GM12878 (cell line): ENCODE results near the gene UQCR10. TPM values are rescaled to one million over a fixed set of nuclear protein-coding genes. Genes with fewer than 3 reads are reported as not detected.
A peak's percentile ranks its signal among the peaks of the same experiment; 100 is the strongest.

Source experiments
- ATAC-seq: fragments of 200-7000 bp; cut with Tn5 transposase; 3 replicates; pipeline ENCODE4 v1.9.1; 2020; ENCODE audit warnings: mild to moderate bottlenecking, moderate library complexity
- BruUV-seq: library from RNA; stranded (reverse); fragments of 400-500 nt; replicated peaks from 2 replicates; lab custom pipeline; 2021; lab: Mats Ljungman, UMichigan
- CTCF ChIA-PET: fragments of 300-600 bp; sonication (Branson Sonifier 250); formaldehyde crosslinking; extraction: SDS; loops from one replicate; lab custom pipeline; 2021; ENCODE audit warnings: inconsistent platforms; lab: Yijun Ruan, JAX
- POLR2A ChIA-PET: fragments of 350-600 bp; formaldehyde crosslinking; extraction: SDS; loops from one replicate; lab custom pipeline; 2021; ENCODE audit warnings: inconsistent platforms; lab: Charles Lee
- RAD21 ChIA-PET: fragments of 300-600 bp; sonication (Branson Sonifier 250); formaldehyde crosslinking; loops from one replicate; lab custom pipeline; 2023; ENCODE audit warnings: antibody characterized with exemption; ENCODE audit not compliant: unreplicated experiment; lab: Charles Lee
- SMC1A ChIA-PET: fragments of 300-600 bp; sonication (Branson Sonifier 250); formaldehyde crosslinking; loops from one replicate; lab custom pipeline; 2023; ENCODE audit not compliant: unreplicated experiment, uncharacterized antibody; lab: Charles Lee
- DNase-seq: peaks from one replicate; pipeline ENCODE4 v3.0.0-alpha.2; 2011; ENCODE audit warnings: low read depth, low spot score
- FAIRE-seq: peaks from 3 replicates; lab custom pipeline; 2011; peaks lifted over from hg19 to GRCh38; lab: Jason Lieb, UNC
- H2AFZ ChIP-seq: 2 replicates; pipeline ENCODE4 v1.6.0; 2011; ENCODE audit warnings: low read depth, low read length, control low read depth; ENCODE audit not compliant: control insufficient read depth
- H3K27ac ChIP-seq: 2 replicates; pipeline ENCODE4 v1.5.1; 2011; ENCODE audit warnings: control low read depth; ENCODE audit not compliant: control insufficient read depth, insufficient read depth
- H3K27me3 ChIP-seq, 2 experiments: replicated peaks in 1 of 2; 2 replicates each; pipeline versions ENCODE4 v1.6.0 to v1.6.1; 2011; ENCODE audit warnings: low read length in 1 of 2; ENCODE audit not compliant: control insufficient read depth in 2 of 2, insufficient read depth in 2 of 2
- H3K36me3 ChIP-seq, 2 experiments: 2 replicates each; pipeline ENCODE4 v1.5.1; 2011; ENCODE audit warnings: low read length in 1 of 2; ENCODE audit not compliant: control insufficient read depth in 2 of 2, insufficient read depth in 2 of 2
- H3K4me1 ChIP-seq: 2 replicates; pipeline ENCODE4 v1.6.1; 2011; ENCODE audit warnings: mild to moderate bottlenecking, low read length, moderate library complexity, mixed read lengths; ENCODE audit not compliant: control insufficient read depth, insufficient read depth
- H3K4me2 ChIP-seq: 2 replicates; pipeline ENCODE4 v1.6.0; 2011; ENCODE audit warnings: control low read depth; ENCODE audit not compliant: control insufficient read depth, insufficient read depth
- H3K4me3 ChIP-seq: fragments of 200-600 bp; sonication (generic); 2 replicates; pipeline ENCODE4 v1.5.1; 2016
- H3K79me2 ChIP-seq: 2 replicates; pipeline ENCODE4 v1.6.0; 2011; ENCODE audit warnings: low read length; ENCODE audit not compliant: control insufficient read depth, insufficient read depth
- H3K9ac ChIP-seq: 2 replicates; pipeline ENCODE4 v1.8.0; 2011; ENCODE audit warnings: low read length, control low read depth, mixed read lengths; ENCODE audit not compliant: control insufficient read depth, insufficient read depth
- H3K9me3 ChIP-seq: replicated peaks from 3 replicates; pipeline ENCODE4 v1.5.1; 2011; ENCODE audit warnings: mild to moderate bottlenecking, low read length; ENCODE audit not compliant: control insufficient read depth, insufficient read depth
- H4K20me1 ChIP-seq: 2 replicates; pipeline ENCODE4 v1.6.0; 2011; ENCODE audit not compliant: control insufficient read depth, insufficient read depth
- ASH2L ChIP-seq: fragments of 300-600, 200-600 bp; sonication (generic); IDR thresholded peaks from 2 replicates; pipeline ENCODE4 v1.6.1; 2017; ENCODE audit warnings: low read depth, mild to moderate bottlenecking, borderline replicate concordance
- SMARCA5 ChIP-seq: fragments of 450-650 bp; IDR thresholded peaks from 2 replicates; pipeline ENCODE4 v1.6.1; 2017; ENCODE audit warnings: mild to moderate bottlenecking
- SUZ12 ChIP-seq: fragments of 200-600 bp; sonication (generic); IDR thresholded peaks from one replicate; pipeline ENCODE4 v1.6.1; 2018; ENCODE audit warnings: antibody characterized with exemption, mild to moderate bottlenecking; ENCODE audit not compliant: unreplicated experiment
- WGBS: methylation state at CpG from one replicate; pipeline ENCODE4 v1.1.6; 2016; ENCODE audit warnings: low lambda C conversion rate; ENCODE audit not compliant: insufficient replicate concordance, insufficient coverage; ENCODE audit errors: missing lambda C conversion rate; 5-methylcytosine and 5-hydroxymethylcytosine counted together
- in situ Hi-C: fragments of 300-500 bp; cut with MboI; formaldehyde crosslinking; loops from 9 replicates; pipeline ENCODE4 v1.14.3; 2018; ENCODE audit warnings: mixed read lengths
- intact Hi-C: fragments of 100-400 bp; cut with micrococcal nuclease; formaldehyde crosslinking; loops from one replicate; pipeline ENCODE4 v1.14.2; 2022; ENCODE audit not compliant: unreplicated experiment
- polyA plus RNA-seq, 11 experiments: library from polyadenylated mRNA; depleted of rRNA in 4 of 11; unstranded in 6 of 11; stranded (reverse) in 5 of 11; fragments of >200 nt; fragmentation: Nextera tagmentation in 4 of 11; fragmentation: Illumina TruSeq in 1 of 11; extraction: Ambion mirVana in 4 of 11; extraction: Trizol in 1 of 11; gene quantifications; 1 replicate in 1 of 11; 2 replicates in 10 of 11; pipeline versions ENCODE4 v1.2.1 to v1.2.3, GENCODE V29; 2011 to 2016; ENCODE audit warnings: inconsistent platforms in 2 of 11, missing spikeins in 2 of 11, low read depth in 1 of 11
- total RNA-seq, 4 experiments: library from RNA; depleted of rRNA in 3 of 4; stranded (reverse); fragments of >200 nt in 3 of 4; fragmentation: Illumina TruSeq in 1 of 4; extraction: Trizol in 1 of 4; gene quantifications; 2 replicates each; pipeline versions ENCODE4 v1.2.1 to v1.2.3, GENCODE V29; 2013 to 2021

The UQCR10 gene
- total and polyA plus RNA-seq, 10 of the 15 experiments (the other 5 are each of a cell fraction or from before 2014, with no cell fraction given) = 144 to 1,021 (median 214) TPM

DNA sequence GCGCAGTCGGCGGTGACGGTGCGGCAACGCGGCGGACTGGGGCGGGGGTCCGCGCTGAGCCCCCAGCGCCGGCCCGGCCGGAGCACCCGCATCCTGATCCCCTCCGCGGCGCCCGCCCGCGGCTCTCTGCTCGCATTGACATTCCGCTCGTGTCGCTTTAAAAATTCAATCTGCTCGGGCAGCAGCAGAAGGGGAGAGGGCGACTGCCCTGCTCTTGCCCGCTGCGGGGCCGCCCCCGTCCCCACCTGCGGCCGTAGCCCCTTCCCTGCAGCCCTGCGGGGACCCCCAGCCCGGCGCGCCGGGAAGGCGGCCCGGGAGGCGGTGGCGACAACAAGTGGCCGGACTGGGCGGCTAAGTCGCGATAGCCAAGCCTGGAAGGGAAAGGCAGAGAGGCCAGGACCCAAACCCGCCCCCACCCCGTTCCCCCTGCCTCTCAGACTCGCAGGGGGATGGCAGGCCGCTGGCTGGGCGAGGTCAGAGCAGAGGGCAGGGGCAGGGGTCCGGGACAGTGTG lies 46.3 kb upstream of the UQCR10 start:
- no peak for FAIRE-seq
- no peaks in the 10 kb centered on the region for H4K20me1 ChIP-seq

DNA sequence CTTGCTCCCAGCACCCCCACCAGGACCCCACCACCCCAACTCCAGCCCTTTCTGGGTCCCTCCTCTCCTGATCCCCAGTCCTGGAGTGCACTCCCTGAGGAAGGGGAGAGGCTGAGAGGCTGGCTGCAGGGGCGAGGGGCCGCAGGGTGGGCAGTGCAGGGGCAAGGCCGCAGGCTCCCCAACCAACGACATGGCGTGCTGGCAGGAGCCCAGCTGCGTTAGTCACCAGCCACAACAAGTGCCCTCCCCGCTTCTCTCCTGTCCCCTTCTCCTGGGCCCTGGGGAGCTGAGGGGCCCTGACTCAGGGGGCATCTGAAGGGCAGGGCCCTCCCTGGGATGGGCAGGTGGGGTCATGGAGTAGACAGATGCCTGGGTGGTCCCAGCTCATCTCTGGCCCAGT lies 45.0 kb upstream of the UQCR10 start:
- H3K4me1 ChIP-seq = no peaks in the 10 kb centered on the region
- H3K9me3 ChIP-seq = no peaks in the 10 kb centered on the region
- no TSS peak for BruUV-seq
- H3K27me3 ChIP-seq = peaks cover 3 to 9% of the 10 kb centered on the region in 2 experiments; a peak in 2 of 4 replicates
- no peak overlapping the region for H2AFZ ChIP-seq
- ChIA-PET SMC1A (no interaction called here), RAD21 (no interaction called here), POLR2A (no interaction called here), CTCF (interaction anchor here (0.8 kb wide), 1 partner anchor 283 kb away, joined by 3 read pairs; no protein-coding TSS in a partner anchor)
- 57% methylated on average over 7 of the region's 7 CpGs for WGBS
- intact Hi-C loops = loop anchor here (10.0 kb wide), 1 partner anchor 363 kb away; the partner anchor contains the start of gene HORMAD2
- no peak overlapping the region for H3K4me2 ChIP-seq
- no peak overlapping the region for H3K9ac ChIP-seq
- no peaks in the 10 kb centered on the region for H4K20me1 ChIP-seq
- TF ChIP-seq ASH2L = no peak
- DNase-seq (no peak), ATAC-seq (no peak), FAIRE-seq (no peak)
- in situ Hi-C loops = no loop called here
- H3K27ac ChIP-seq = no peak overlapping the region
- H3K4me3 ChIP-seq = no peak overlapping the region
- no peaks in the 10 kb centered on the region for H3K36me3 ChIP-seq
- no peaks in the 10 kb centered on the region for H3K79me2 ChIP-seq

More for the DNA sequence above, 46.3 kb upstream of the UQCR10 start:
- RAD21 ChIA-PET = no interaction called here
- no peaks in the 10 kb centered on the region for H3K79me2 ChIP-seq
- DNase-seq = no peak
- no peak overlapping the region for H3K27ac ChIP-seq
- SMC1A ChIA-PET = no interaction called here
- no peaks in the 10 kb centered on the region for H3K4me1 ChIP-seq
- WGBS = 19% methylated on average over 35 of the region's 53 CpGs
- H3K9ac ChIP-seq = no peak overlapping the region
- CTCF ChIA-PET = no interaction called here
- POLR2A ChIA-PET = no interaction called here
- H3K27me3 ChIP-seq = peaks cover 3 to 9% of the 10 kb centered on the region in 2 experiments; a peak in 2 of 4 replicates
- no peak for ATAC-seq
- BruUV-seq = no TSS peak
- no peak overlapping the region for H3K4me2 ChIP-seq
- in situ Hi-C loops = no loop called here
- intact Hi-C loops = loop anchor here (10.0 kb wide), 1 partner anchor 364 kb away; the partner anchor contains the start of gene HORMAD2
- TF ChIP-seq SUZ12 = peak; percentile 15
- no peak for TF ChIP-seq SMARCA5
- no peak overlapping the region for H2AFZ ChIP-seq
- no peak overlapping the region for H3K4me3 ChIP-seq
- no peaks in the 10 kb centered on the region for H3K9me3 ChIP-seq
- no peaks in the 10 kb centered on the region for H3K36me3 ChIP-seq
